Measurements from ENCODE around the gene PIPOX.

GRCh38 chr17:29000973-29001372 is 42.0 kb upstream of the PIPOX start:
- TF ChIP-seq CTCF (IDR thresholded peaks at IDR 0.05) = no peak
- TF ChIP-seq EZH2 (IDR thresholded peaks at IDR 0.05) = no peak
- no peak for TF ChIP-seq EZH2phosphoT487 (IDR thresholded peaks at IDR 0.05)
